Testis (tissue), 2 donors: ENCODE data around the gene PRAMEF15.
A peak's percentile ranks its signal among the peaks of the same experiment; 100 is the strongest.
"Not testable (repeated sequence)": the region's sequence is repeated elsewhere in the genome, so short reads cannot be mapped to it uniquely, and the experiment has no call there.

Experiments
- CTCF ChIP-seq, 3 experiments: fragments of 450-650 bp in 2 of 3; fragments of 200-600 bp in 1 of 3; sonication (generic) in 1 of 3; IDR thresholded peaks; one replicate each; pipeline ENCODE4 v1.5.1; 2016 to 2019; ENCODE audit warnings: antibody characterized with exemption in 3 of 3, mild to moderate bottlenecking in 2 of 3, moderate library complexity in 1 of 3
- POLR2A ChIP-seq: fragments of 450-650 bp; IDR thresholded peaks from one replicate; pipeline ENCODE4 v1.6.1; 2017; ENCODE audit warnings: antibody characterized with exemption, mild to moderate bottlenecking, moderate library complexity

GRCh38 chr1:13356774-13357173 lies 41.4 kb downstream of the PRAMEF15 start:
- TF ChIP-seq CTCF (IDR thresholded peaks at IDR 0.05): peak; percentile 19 to 48 (median 46)
- TF ChIP-seq POLR2A: not testable (repeated sequence)
